ENCODE results near the gene MLH1. TPM values are rescaled to one million over a fixed set of nuclear protein-coding genes. Genes with fewer than 3 reads are reported as not detected.

Gene MLH1
- total and polyA plus RNA-seq, 8 donors: 6.4 to 129 (median 24.4) TPM

DNA sequence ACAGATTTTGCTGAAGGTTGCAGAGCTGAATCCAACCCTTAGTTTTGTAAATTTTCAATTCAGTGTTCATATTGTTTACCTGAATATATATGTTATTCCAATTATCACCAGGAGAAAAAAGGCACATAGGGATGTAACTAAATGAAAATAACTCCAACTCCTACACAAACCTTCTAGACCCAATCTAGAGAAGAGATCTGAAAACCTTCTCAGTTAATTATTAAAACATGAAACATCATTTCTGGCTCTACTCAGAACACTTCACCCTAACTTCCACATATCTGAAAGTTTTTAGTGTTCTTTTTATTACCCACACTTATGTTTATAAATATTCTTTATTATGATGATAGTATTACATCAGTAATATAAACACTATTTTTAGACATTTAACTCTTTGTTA is 104.5 kb downstream of the MLH1 start:
- TF ChIP-seq EP300 (IDR thresholded peaks at IDR 0.05) (no peak), POLR2A (IDR thresholded peaks at IDR 0.05) (no peak), POLR2AphosphoS5 (IDR thresholded peaks at IDR 0.05) (no peak)
- TF ChIP-seq, protein P1, sequence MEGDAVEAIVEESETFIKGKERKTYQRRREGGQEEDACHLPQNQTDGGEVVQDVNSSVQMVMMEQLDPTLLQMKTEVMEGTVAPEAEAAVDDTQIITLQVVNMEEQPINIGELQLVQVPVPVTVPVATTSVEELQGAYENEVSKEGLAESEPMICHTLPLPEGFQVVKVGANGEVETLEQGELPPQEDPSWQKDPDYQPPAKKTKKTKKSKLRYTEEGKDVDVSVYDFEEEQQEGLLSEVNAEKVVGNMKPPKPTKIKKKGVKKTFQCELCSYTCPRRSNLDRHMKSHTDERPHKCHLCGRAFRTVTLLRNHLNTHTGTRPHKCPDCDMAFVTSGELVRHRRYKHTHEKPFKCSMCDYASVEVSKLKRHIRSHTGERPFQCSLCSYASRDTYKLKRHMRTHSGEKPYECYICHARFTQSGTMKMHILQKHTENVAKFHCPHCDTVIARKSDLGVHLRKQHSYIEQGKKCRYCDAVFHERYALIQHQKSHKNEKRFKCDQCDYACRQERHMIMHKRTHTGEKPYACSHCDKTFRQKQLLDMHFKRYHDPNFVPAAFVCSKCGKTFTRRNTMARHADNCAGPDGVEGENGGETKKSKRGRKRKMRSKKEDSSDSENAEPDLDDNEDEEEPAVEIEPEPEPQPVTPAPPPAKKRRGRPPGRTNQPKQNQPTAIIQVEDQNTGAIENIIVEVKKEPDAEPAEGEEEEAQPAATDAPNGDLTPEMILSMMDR (IDR thresholded peaks at IDR 0.05): no peak
- intact Hi-C loops (cut with DNase I; ENCODE audit: low total_unique reads): no loop called here
- no peak overlapping the region for H3K4me3 ChIP-seq
- peaks cover 0 to 21% (median 10%) of the 10 kb centered on the region in 4 donors for H3K4me1 ChIP-seq
- DNase-seq: no peak
- H3K27ac ChIP-seq: no peak overlapping the region
- no peaks in the 10 kb centered on the region for H3K9me3 ChIP-seq
- no peaks in the 10 kb centered on the region for H3K27me3 ChIP-seq
- peaks cover 4 to 27% (median 21%) of the 10 kb centered on the region in 4 donors for H3K36me3 ChIP-seq

- intact Hi-C loops (cut with DNase I; ENCODE audit: low total_unique reads): no loop called here
- Histone ChIP-seq H3K27ac (no peak overlapping the region), H3K4me3 (no peak overlapping the region), H3K27me3 (no peaks in the 10 kb centered on the region), H3K4me1 (peaks cover 0 to 28% (median 10%) of the 10 kb centered on the region in 4 donors), H3K36me3 (peaks cover 0 to 16% (median 11%) of the 10 kb centered on the region in 4 donors), H3K9me3 (no peaks in the 10 kb centered on the region)
- DNase-seq: no peak
- 96 to 100% (median 97%) methylated on average over 2 of the region's 2 CpGs for WGBS, 5 donors
- TF ChIP-seq POLR2AphosphoS5 (IDR thresholded peaks at IDR 0.05) (no peak), POLR2A (IDR thresholded peaks at IDR 0.05) (no peak)
Observed at GRCh38 chr3:37098884-37099283, 105.6 kb downstream of the MLH1 start.

- Histone ChIP-seq H3K27me3 (no peaks in the 10 kb centered on the region), H3K4me1 (peaks cover 0 to 28% (median 10%) of the 10 kb centered on the region in 4 donors), H3K27ac (no peak overlapping the region), H3K9me3 (no peaks in the 10 kb centered on the region), H3K36me3 (peaks cover 0 to 12% (median 9%) of the 10 kb centered on the region in 4 donors), H3K4me3 (no peak overlapping the region)
- no peak for DNase-seq
- intact Hi-C loops (cut with DNase I; ENCODE audit: low total_unique reads): no loop called here
- TF ChIP-seq POLR2A (IDR thresholded peaks at IDR 0.05) (no peak), EP300 (IDR thresholded peaks at IDR 0.05) (no peak), POLR2AphosphoS5 (IDR thresholded peaks at IDR 0.05) (no peak)
- TF ChIP-seq, protein P1 (IDR thresholded peaks at IDR 0.05): no peak
Observed at GRCh38 chr3:37099469-37099868, 106.2 kb downstream of the MLH1 start.

DNA sequence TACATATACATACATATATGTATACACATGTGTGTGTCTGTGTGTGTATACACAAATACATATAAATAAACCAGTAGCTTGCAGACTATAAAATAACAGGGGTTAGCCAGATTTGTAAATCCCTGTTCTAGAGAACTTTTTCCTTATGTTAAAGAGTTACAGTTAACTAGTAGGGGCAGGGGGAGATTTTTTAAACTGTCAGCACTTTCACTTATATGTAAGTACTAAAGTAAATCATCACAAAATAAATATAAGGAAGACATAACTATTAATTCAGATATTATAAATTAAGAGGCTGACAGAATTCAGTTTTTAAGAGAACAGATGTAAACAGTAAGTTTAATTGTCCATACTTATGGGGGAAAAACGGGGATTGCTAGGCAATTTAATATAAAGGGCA is 107.1 kb downstream of the MLH1 start:
- no peak overlapping the region for H3K27ac ChIP-seq
- H3K4me1 ChIP-seq: peaks cover 0 to 28% (median 10%) of the 10 kb centered on the region in 4 donors
- intact Hi-C loops (cut with DNase I; ENCODE audit: low total_unique reads): no loop called here
- peaks cover 0 to 6% (median 4%) of the 10 kb centered on the region in 4 donors for H3K36me3 ChIP-seq
- no peak for DNase-seq
- 69 to 95% (median 84%) methylated on average over 1 of the region's 1 CpG for WGBS, 5 donors
- H3K4me3 ChIP-seq: no peak overlapping the region
- H3K9me3 ChIP-seq: no peaks in the 10 kb centered on the region
- TF ChIP-seq EP300 (IDR thresholded peaks at IDR 0.05) (no peak), POLR2AphosphoS5 (IDR thresholded peaks at IDR 0.05) (no peak), POLR2A (IDR thresholded peaks at IDR 0.05) (no peak)
- TF ChIP-seq, protein P1 (IDR thresholded peaks at IDR 0.05): no peak
- H3K27me3 ChIP-seq: no peaks in the 10 kb centered on the region

Small RNA genes within 50 kb of the gene (small RNA-seq; reads per million reads assigned to genes)
- 0 reads per million in 4 donors for gene RF00019
- gene RNU6ATAC4P: 0 reads per million in 4 donors

Other genes with a start within 250 kb of the MLH1 start
- under 1 TPM in 2 of 5 donors, not detected in 3; 0.45 to 0.92 TPM for gene DCLK3, start 229.0 kb upstream of the MLH1 start, total RNA-seq
- gene DCLK3, start 229.0 kb upstream of the MLH1 start, polyA plus RNA-seq: not detected
- 10 to 100 TPM in 3 of 5 donors, 1 to 10 TPM in 2; 5.3 to 27.2 (median 13.5) TPM for gene TRANK1, start 48.5 kb upstream of the MLH1 start, total RNA-seq
- 1 to 10 TPM; 1.2 to 3.1 (median 2.0) TPM for gene TRANK1, start 48.5 kb upstream of the MLH1 start, polyA plus RNA-seq
- 10 to 100 TPM in 4 of 5 donors, 1 to 10 TPM in 1; 4.9 to 37.3 (median 13.2) TPM for gene EPM2AIP1, start 387 bp upstream of the MLH1 start, total RNA-seq
- gene EPM2AIP1, start 387 bp upstream of the MLH1 start, polyA plus RNA-seq: 1 to 10 TPM; 2.4 to 4.5 (median 2.6) TPM
- gene LRRFIP2, start 181.1 kb downstream of the MLH1 start, total RNA-seq: 100 to 1,000 TPM in 2 of 5 donors, 10 to 100 TPM in 3; 32.1 to 131 (median 50.1) TPM
- gene LRRFIP2, start 181.1 kb downstream of the MLH1 start, polyA plus RNA-seq: 10 to 100 TPM; 25.9 to 33.5 (median 30.6) TPM
- 100 to 1,000 TPM in 4 of 5 donors, 10 to 100 TPM in 1; 57.9 to 658 (median 119) TPM for gene GOLGA4, start 249.8 kb downstream of the MLH1 start, total RNA-seq
- 10 to 100 TPM; 19.3 to 29.6 (median 28.8) TPM for gene GOLGA4, start 249.8 kb downstream of the MLH1 start, polyA plus RNA-seq